Raji (cell line): ENCODE results near the gene AJUBA.

Experiments used
- POLR2A ChIP-seq: IDR thresholded peaks from 2 replicates; pipeline ENCODE4 v1.6.1; 2011; ENCODE audit warnings: low read depth, low read length, control low read depth; ENCODE audit not compliant: insufficient read depth

Gene AJUBA

GRCh38 chr14:22994762-22995275, 12.5 kb upstream of the AJUBA start:
- no peak for TF ChIP-seq POLR2A

- TF ChIP-seq POLR2A, result no peak
Measured at GRCh38 chr14:22993517-22993916, 11.2 kb upstream of the AJUBA start.

GRCh38 chr14:22991852-22992251, 9.5 kb upstream of the AJUBA start:
- no peak for TF ChIP-seq POLR2A

GRCh38 chr14:22987291-22987690, 4.9 kb upstream of the AJUBA start:
- TF ChIP-seq POLR2A, result no peak

- no peak for TF ChIP-seq POLR2A
Measured at GRCh38 chr14:22986508-22987054, 4.2 kb upstream of the AJUBA start.

- TF ChIP-seq POLR2A, result no peak
Measured at GRCh38 chr14:22985894-22986507, 3.6 kb upstream of the AJUBA start.

GRCh38 chr14:22984959-22985658, 2.8 kb upstream of the AJUBA start:
- no peak for TF ChIP-seq POLR2A

GRCh38 chr14:22981876-22982476, 375 bp downstream of the AJUBA start:
- no peak for TF ChIP-seq POLR2A

- TF ChIP-seq POLR2A, result no peak
Measured at GRCh38 chr14:22981090-22981875, 1.1 kb downstream of the AJUBA start.

GRCh38 chr14:22980672-22981089, 1.7 kb downstream of the AJUBA start:
- TF ChIP-seq POLR2A, result no peak

- no peak for TF ChIP-seq POLR2A
Measured at GRCh38 chr14:22979748-22980392, 2.5 kb downstream of the AJUBA start.

- TF ChIP-seq POLR2A, result no peak
Measured at GRCh38 chr14:22978981-22979671, 3.2 kb downstream of the AJUBA start.

GRCh38 chr14:22978487-22978837, 3.9 kb downstream of the AJUBA start:
- no peak for TF ChIP-seq POLR2A
